Measurements from ENCODE around the gene CYTH1. TPM values are rescaled to one million over a fixed set of nuclear protein-coding genes. Genes with fewer than 3 reads are reported as not detected.

The CYTH1 gene
- total RNA-seq, 1 experiment from 2014 or later: 34.3 TPM

DNA sequence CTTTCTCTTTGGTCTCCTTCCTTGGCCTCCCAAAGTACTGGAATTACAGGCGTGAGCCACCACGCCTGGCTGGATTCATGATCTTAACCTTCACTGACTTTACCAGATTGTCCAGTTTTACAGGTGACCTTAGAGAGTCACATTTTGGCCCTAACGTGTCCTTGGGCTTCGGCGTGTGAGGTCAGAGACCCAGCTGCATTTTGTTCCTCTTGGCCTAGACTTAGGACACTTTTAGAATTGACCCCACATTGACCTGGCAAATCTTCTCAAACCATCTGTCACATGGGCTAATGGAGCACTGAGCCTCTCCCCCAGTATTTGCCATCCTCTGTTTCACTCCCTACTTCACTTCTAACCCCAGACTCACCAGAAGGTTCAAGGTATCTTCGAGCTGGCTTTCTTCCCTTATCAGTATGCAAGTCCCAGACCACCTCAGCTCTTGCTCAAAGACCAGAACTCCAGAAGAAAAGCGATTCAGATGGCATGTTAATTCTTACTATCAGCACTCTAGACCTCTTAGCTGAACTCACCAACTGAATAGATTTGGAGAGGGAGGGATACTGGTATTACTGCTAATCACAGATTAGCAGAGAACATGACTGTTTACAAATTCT lies 1.7 kb upstream of the CYTH1 start:
- POLR2A ChIA-PET: no interaction called here
- RAD21 ChIA-PET (ENCODE audit: low non-redundant PET in 1 of 2, low total read pairs in 2 of 2, uncharacterized antibody in 2 of 2, unreplicated experiment in 2 of 2): no interaction called here
- H3K4me2 ChIP-seq (ENCODE audit: low read length): peak overlapping the region; percentile 89; the same call in 1 of the 2 replicates
- no peaks in the 10 kb centered on the region for H4K20me1 ChIP-seq (ENCODE audit: insufficient read depth)
- H3K27ac ChIP-seq (ENCODE audit: low read depth, low read length): peak overlapping the region; percentile 17; the same call in 1 of the 2 replicates
- DNase-seq (ENCODE audit: low read depth, low spot score) (no peak), ATAC-seq (no peak)
- BruUV-seq (replicated peaks): no TSS peak
- no peaks in the 10 kb centered on the region for H3K9me3 ChIP-seq (ENCODE audit: control insufficient read depth in 1 of 2, insufficient read depth in 1 of 2, low read depth in 1 of 2, low read length in 2 of 2)
- TF ChIP-seq FOSL1 (IDR thresholded peaks at IDR 0.05; ENCODE audit: low read depth) (no peak), EGR1 (IDR thresholded peaks at IDR 0.05; ENCODE audit: low read depth) (no peak), EZH2 (IDR thresholded peaks at IDR 0.05) (no peak), ZFX (IDR thresholded peaks at IDR 0.05) (no peak), SIN3A (IDR thresholded peaks at IDR 0.05; ENCODE audit: low read depth) (no peak), JUND (IDR thresholded peaks at IDR 0.05) (no peak), POLR2AphosphoS5 (IDR thresholded peaks at IDR 0.05; ENCODE audit: low read depth, low read length) (no peak), SP1 (IDR thresholded peaks at IDR 0.05; ENCODE audit: low read depth) (no peak), ELF1 (IDR thresholded peaks at IDR 0.05; ENCODE audit: borderline replicate concordance, low read depth) (no peak), POLR2A (IDR thresholded peaks at IDR 0.05; ENCODE audit: borderline replicate concordance, extremely low read depth, insufficient read depth, insufficient read length) (no peak), ZNF274 (IDR thresholded peaks at IDR 0.05; ENCODE audit: low read depth, low read length) (no peak), CBX3 (IDR thresholded peaks at IDR 0.05; ENCODE audit: low read depth) (no peak), YY1 (IDR thresholded peaks at IDR 0.05; ENCODE audit: extremely low read depth, insufficient replicate concordance, low read depth, low read length) (no peak), ZBTB33 (IDR thresholded peaks at IDR 0.05; ENCODE audit: extremely low read depth, insufficient replicate concordance, low read length) (no peak), TCF7L2 (IDR thresholded peaks at IDR 0.05; ENCODE audit: borderline replicate concordance, extremely low read depth, insufficient read depth, insufficient read length) (no peak)
- TF ChIP-seq, protein P1, sequence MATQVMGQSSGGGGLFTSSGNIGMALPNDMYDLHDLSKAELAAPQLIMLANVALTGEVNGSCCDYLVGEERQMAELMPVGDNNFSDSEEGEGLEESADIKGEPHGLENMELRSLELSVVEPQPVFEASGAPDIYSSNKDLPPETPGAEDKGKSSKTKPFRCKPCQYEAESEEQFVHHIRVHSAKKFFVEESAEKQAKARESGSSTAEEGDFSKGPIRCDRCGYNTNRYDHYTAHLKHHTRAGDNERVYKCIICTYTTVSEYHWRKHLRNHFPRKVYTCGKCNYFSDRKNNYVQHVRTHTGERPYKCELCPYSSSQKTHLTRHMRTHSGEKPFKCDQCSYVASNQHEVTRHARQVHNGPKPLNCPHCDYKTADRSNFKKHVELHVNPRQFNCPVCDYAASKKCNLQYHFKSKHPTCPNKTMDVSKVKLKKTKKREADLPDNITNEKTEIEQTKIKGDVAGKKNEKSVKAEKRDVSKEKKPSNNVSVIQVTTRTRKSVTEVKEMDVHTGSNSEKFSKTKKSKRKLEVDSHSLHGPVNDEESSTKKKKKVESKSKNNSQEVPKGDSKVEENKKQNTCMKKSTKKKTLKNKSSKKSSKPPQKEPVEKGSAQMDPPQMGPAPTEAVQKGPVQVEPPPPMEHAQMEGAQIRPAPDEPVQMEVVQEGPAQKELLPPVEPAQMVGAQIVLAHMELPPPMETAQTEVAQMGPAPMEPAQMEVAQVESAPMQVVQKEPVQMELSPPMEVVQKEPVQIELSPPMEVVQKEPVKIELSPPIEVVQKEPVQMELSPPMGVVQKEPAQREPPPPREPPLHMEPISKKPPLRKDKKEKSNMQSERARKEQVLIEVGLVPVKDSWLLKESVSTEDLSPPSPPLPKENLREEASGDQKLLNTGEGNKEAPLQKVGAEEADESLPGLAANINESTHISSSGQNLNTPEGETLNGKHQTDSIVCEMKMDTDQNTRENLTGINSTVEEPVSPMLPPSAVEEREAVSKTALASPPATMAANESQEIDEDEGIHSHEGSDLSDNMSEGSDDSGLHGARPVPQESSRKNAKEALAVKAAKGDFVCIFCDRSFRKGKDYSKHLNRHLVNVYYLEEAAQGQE (IDR thresholded peaks at IDR 0.05; ENCODE audit: low read depth): no peak
- H3K27me3 ChIP-seq (ENCODE audit: insufficient read depth, low read length): no peaks in the 10 kb centered on the region
- no peaks in the 10 kb centered on the region; a peak in 1 of 4 replicates for H3K36me3 ChIP-seq (ENCODE audit: control insufficient read depth in 1 of 2, insufficient read depth in 2 of 2, low read length in 2 of 2)
- no peak overlapping the region for H2AFZ ChIP-seq (ENCODE audit: low read depth, low read length, poor library complexity, severe bottlenecking)
- no peak overlapping the region for H3K4me3 ChIP-seq (replicated peaks in 1 of 2; ENCODE audit: low read depth in 1 of 2, low read length in 2 of 2)
- CTCF ChIA-PET: no interaction called here
- peaks cover 29 to 45% of the 10 kb centered on the region in 2 experiments for H3K4me1 ChIP-seq (ENCODE audit: control insufficient read depth in 1 of 2, insufficient read depth in 2 of 2, low read length in 2 of 2)
- no peak overlapping the region for H3K9ac ChIP-seq (ENCODE audit: low read length)
- no peaks in the 10 kb centered on the region for H3K9me2 ChIP-seq (ENCODE audit: insufficient read depth)
- H3K79me2 ChIP-seq (ENCODE audit: insufficient read depth, low read length): peaks cover 27% of the 10 kb centered on the region
- intact Hi-C loops (cut with micrococcal nuclease): no loop called here

Measured in HCT116 (cell line).